Kidney epithelial cell (primary cell): ENCODE results near the gene C6orf47. TPM values are rescaled to one million over a fixed set of nuclear protein-coding genes. Genes with fewer than 3 reads are reported as not detected.

Experiments used
- DNase-seq: peaks from one replicate; pipeline ENCODE4 v3.0.0-alpha.2; 2010; ENCODE audit warnings: low read depth
- H3K27me3 ChIP-seq: 2 replicates; pipeline ENCODE4 v1.6.0; 2011; ENCODE audit warnings: low read length; ENCODE audit not compliant: control insufficient read depth, insufficient read depth
- H3K36me3 ChIP-seq: 2 replicates; pipeline ENCODE4 v1.5.1; 2011; ENCODE audit warnings: low read length; ENCODE audit not compliant: control insufficient read depth, insufficient read depth
- H3K4me3 ChIP-seq: 2 replicates; pipeline ENCODE4 v1.5.1; 2011; ENCODE audit warnings: low read depth, mild to moderate bottlenecking, control low read depth, low read length
- total RNA-seq: library from RNA; depleted of rRNA; stranded (reverse); fragments of >200 nt; gene quantifications from 2 replicates; pipeline ENCODE4 v1.2.3, GENCODE V29; 2015
- TF ChIP-seq, protein P1 (sequence below): IDR thresholded peaks from 2 replicates; pipeline ENCODE4 v1.5.1; 2011; ENCODE audit warnings: mild to moderate bottlenecking, moderate library complexity, low read length, control low read depth, inconsistent platforms; ENCODE audit not compliant: insufficient read depth, poor library complexity, severe bottlenecking

C6orf47 gene
- total RNA-seq, 1 donor from 2014 or later, result 24.9 TPM

DNA sequence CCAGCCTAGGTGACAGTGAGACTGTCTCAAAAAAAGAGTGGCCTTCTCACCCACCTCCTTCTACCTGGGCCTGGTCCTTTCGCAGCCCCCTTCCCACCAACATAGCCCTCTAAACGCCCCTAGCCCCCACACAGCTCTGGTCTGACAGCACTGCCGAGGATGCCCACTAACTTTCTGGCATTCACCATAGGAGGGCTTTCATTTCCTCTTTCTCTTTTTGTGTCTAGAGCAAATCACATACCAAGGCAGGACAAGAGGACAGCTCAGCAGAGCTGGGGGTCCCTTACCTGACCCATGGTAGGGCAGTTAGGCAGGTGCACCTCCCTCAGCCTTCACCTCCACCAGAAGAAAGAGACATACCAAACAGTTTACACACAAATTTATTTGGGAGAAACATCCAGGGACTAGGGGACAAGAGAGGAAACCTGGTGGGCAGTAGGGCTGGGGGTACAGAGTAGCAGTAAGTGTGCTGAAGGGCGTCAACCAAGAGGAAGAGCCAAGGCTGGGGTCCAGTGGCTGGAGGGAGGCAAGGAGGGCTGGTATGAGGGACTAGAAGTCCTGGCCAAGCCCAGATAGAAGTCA lies 15.8 kb upstream of the C6orf47 start:
- H3K27me3 ChIP-seq, result no peaks in the 10 kb centered on the region
- no peak overlapping the region for H3K4me3 ChIP-seq
- TF ChIP-seq, protein P1, sequence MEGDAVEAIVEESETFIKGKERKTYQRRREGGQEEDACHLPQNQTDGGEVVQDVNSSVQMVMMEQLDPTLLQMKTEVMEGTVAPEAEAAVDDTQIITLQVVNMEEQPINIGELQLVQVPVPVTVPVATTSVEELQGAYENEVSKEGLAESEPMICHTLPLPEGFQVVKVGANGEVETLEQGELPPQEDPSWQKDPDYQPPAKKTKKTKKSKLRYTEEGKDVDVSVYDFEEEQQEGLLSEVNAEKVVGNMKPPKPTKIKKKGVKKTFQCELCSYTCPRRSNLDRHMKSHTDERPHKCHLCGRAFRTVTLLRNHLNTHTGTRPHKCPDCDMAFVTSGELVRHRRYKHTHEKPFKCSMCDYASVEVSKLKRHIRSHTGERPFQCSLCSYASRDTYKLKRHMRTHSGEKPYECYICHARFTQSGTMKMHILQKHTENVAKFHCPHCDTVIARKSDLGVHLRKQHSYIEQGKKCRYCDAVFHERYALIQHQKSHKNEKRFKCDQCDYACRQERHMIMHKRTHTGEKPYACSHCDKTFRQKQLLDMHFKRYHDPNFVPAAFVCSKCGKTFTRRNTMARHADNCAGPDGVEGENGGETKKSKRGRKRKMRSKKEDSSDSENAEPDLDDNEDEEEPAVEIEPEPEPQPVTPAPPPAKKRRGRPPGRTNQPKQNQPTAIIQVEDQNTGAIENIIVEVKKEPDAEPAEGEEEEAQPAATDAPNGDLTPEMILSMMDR, result no peak
- DNase-seq, result no peak
- H3K36me3 ChIP-seq, result peaks cover 1% of the 10 kb centered on the region

GRCh38 chr6:31669676-31670075 lies 9.1 kb upstream of the C6orf47 start, which contains the start of gene LY6G5B:
Gene LY6G5B, plus strand, starts transcription at chr6:31669976. Its CDS starts 975 bp downstream, at chr6:31670951.
- no peak within 1 kb of the TSS for H3K4me3 ChIP-seq
- DNase-seq, result no peak
- TF ChIP-seq, protein P1, result no peak
- peaks cover 14% of the 10 kb centered on the region for H3K36me3 ChIP-seq
- no peaks in the 10 kb centered on the region for H3K27me3 ChIP-seq

DNA sequence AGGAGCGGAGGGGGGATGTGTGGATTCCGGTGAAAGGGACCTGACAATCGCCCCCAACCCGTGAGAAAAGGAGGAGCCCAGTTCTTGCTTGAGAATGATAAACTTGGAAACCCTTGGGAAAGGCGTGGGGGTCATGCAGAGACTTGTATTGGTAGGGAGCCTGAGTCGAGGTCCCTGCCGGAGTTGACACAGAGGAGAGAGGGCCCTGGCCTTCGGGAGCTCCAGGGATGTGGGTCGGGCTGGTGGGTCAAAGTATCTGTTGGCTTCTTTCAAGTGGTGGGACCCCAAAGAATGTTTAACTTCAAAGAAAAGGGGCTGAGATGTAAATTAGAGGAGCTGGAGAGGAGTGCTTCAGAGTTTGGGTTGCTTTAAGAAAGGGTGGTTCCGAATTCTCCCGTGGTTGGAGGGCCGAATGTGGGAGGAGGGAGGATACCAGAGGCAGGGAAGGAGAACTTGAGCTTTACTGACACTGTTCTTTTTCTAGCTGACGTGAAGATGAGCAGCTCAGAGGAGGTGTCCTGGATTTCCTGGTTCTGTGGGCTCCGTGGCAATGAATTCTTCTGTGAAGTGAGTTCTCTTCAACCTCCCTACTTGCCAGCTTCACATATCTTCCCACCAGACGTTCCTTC lies 5.9 kb upstream of the C6orf47 start:
- Histone ChIP-seq H3K27me3 (no peaks in the 10 kb centered on the region), H3K36me3 (peaks cover 12% of the 10 kb centered on the region), H3K4me3 (peak overlapping the region; percentile 99)
- no peak for DNase-seq
- TF ChIP-seq, protein P1, result no peak

GRCh38 chr6:31665501-31666336 lies 5.1 kb upstream of the C6orf47 start, which contains the start of gene CSNK2B:
Gene CSNK2B, plus strand, starts transcription at chr6:31666080. Its CDS starts 752 bp downstream, at chr6:31666832.
- Histone ChIP-seq H3K4me3 (peak within 1 kb of the TSS; percentile 99), H3K36me3 (peaks cover 10% of the 10 kb centered on the region), H3K27me3 (no peaks in the 10 kb centered on the region)
- peak; percentile 87 for DNase-seq
- TF ChIP-seq, protein P1, result no peak

GRCh38 chr6:31664790-31665500 lies 4.4 kb upstream of the C6orf47 start, which contains the start of gene GPANK1:
Gene GPANK1, minus strand, starts transcription at chr6:31664997. Its CDS starts 519 bp downstream, at chr6:31664478.
- H3K4me3 ChIP-seq, result peak within 1 kb of the TSS; percentile 99
- H3K27me3 ChIP-seq, result no peaks in the 10 kb centered on the region
- H3K36me3 ChIP-seq, result peaks cover 9% of the 10 kb centered on the region
- peak; percentile 80 for DNase-seq
- TF ChIP-seq, protein P1, result no peak
